ENCODE measurements around the gene PITX1.

- TF ChIP-seq ZNF563 (CRISPR knock-in tag; IDR thresholded peaks at IDR 0.05) (no peak; the same call in 1 of the 2 replicates), SALL1 (CRISPR knock-in tag; IDR thresholded peaks at IDR 0.05) (no peak), CTCF (CRISPR knock-in tag; IDR thresholded peaks at IDR 0.05) (no peak), ZBTB8A (CRISPR knock-in tag; IDR thresholded peaks at IDR 0.05; ENCODE audit: borderline replicate concordance, low read depth) (no peak), ZBTB39 (CRISPR knock-in tag; IDR thresholded peaks at IDR 0.05) (no peak), PITX1 (CRISPR knock-in tag; IDR thresholded peaks at IDR 0.05) (no peak), RELA (CRISPR knock-in tag; IDR thresholded peaks at IDR 0.05) (no peak), BCL6 (CRISPR knock-in tag; IDR thresholded peaks at IDR 0.05) (no peak), MNT (IDR thresholded peaks at IDR 0.05) (no peak), ZNF639 (CRISPR knock-in tag; conservative IDR thresholded peaks at IDR 0.05) (no peak), ZBTB1 (CRISPR knock-in tag; IDR thresholded peaks at IDR 0.05; ENCODE audit: borderline replicate concordance) (no peak), JUND (CRISPR knock-in tag; IDR thresholded peaks at IDR 0.05) (no peak), PLRG1 (conservative IDR thresholded peaks at IDR 0.05) (no peak)
Measured at GRCh38 chr5:135032695-135032998, 1.4 kb downstream of the PITX1 start.
